Neural cell (in vitro differentiated cells): ENCODE data around the gene MACO1.
"Not testable (repeated sequence)": the region's sequence is repeated elsewhere in the genome, so short reads cannot be mapped to it uniquely, and the experiment has no call there.

Source experiments
- EP300 ChIP-seq: fragments of 450-650 bp; conservative IDR thresholded peaks from 2 replicates; pipeline ENCODE4 v1.6.1; 2014; ENCODE audit warnings: antibody characterized with exemption, mild to moderate bottlenecking, moderate library complexity; ENCODE audit not compliant: poor library complexity, severe bottlenecking
- EZH2 ChIP-seq: fragments of 200-600, 300-800 bp; shearing (Covaris generic), sonication (generic); IDR thresholded peaks from 2 replicates; pipeline ENCODE4 v1.6.1; 2014; ENCODE audit warnings: antibody characterized with exemption, low read length, borderline replicate concordance, mild to moderate bottlenecking; ENCODE audit not compliant: insufficient read depth, poor library complexity, severe bottlenecking
- POLR2AphosphoS5 ChIP-seq: IDR thresholded peaks from 2 replicates; pipeline ENCODE4 v1.6.1; 2012
- RAD21 ChIP-seq: fragments of 450-650 bp; conservative IDR thresholded peaks from 2 replicates; pipeline ENCODE4 v1.6.1; 2014; ENCODE audit warnings: antibody characterized with exemption, mild to moderate bottlenecking, moderate library complexity
- REST ChIP-seq: IDR thresholded peaks from 2 replicates; pipeline ENCODE4 v1.6.1; 2012; ENCODE audit warnings: borderline replicate concordance
- TF ChIP-seq, protein P1 (sequence below): fragments of 450-650 bp; IDR thresholded peaks from 2 replicates; pipeline ENCODE4 v1.5.1; 2014; ENCODE audit warnings: antibody characterized with exemption, mild to moderate bottlenecking, moderate library complexity; ENCODE audit not compliant: poor library complexity, severe bottlenecking

- TF ChIP-seq, protein P1, sequence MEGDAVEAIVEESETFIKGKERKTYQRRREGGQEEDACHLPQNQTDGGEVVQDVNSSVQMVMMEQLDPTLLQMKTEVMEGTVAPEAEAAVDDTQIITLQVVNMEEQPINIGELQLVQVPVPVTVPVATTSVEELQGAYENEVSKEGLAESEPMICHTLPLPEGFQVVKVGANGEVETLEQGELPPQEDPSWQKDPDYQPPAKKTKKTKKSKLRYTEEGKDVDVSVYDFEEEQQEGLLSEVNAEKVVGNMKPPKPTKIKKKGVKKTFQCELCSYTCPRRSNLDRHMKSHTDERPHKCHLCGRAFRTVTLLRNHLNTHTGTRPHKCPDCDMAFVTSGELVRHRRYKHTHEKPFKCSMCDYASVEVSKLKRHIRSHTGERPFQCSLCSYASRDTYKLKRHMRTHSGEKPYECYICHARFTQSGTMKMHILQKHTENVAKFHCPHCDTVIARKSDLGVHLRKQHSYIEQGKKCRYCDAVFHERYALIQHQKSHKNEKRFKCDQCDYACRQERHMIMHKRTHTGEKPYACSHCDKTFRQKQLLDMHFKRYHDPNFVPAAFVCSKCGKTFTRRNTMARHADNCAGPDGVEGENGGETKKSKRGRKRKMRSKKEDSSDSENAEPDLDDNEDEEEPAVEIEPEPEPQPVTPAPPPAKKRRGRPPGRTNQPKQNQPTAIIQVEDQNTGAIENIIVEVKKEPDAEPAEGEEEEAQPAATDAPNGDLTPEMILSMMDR: not testable (repeated sequence)
- not testable (repeated sequence) for TF ChIP-seq EP300, REST, POLR2AphosphoS5, RAD21, EZH2
These were observed 17.6 kb upstream of the MACO1 start for GRCh38 chr1:25412872-25413623.
